NCI-H2227 (cell line): Measurements from ENCODE around the gene SURF1.
A peak's percentile ranks its signal among the peaks of the same experiment; 100 is the strongest.
"Not testable (repeated sequence)": the region's sequence is repeated elsewhere in the genome, so short reads cannot be mapped to it uniquely, and the experiment has no call there.

Source experiments
- DNase-seq: peaks from one replicate; lab custom pipeline; 2025; ENCODE audit not compliant: unreplicated experiment; lab: John Stamatoyannopoulos, UW

Gene SURF1

DNA sequence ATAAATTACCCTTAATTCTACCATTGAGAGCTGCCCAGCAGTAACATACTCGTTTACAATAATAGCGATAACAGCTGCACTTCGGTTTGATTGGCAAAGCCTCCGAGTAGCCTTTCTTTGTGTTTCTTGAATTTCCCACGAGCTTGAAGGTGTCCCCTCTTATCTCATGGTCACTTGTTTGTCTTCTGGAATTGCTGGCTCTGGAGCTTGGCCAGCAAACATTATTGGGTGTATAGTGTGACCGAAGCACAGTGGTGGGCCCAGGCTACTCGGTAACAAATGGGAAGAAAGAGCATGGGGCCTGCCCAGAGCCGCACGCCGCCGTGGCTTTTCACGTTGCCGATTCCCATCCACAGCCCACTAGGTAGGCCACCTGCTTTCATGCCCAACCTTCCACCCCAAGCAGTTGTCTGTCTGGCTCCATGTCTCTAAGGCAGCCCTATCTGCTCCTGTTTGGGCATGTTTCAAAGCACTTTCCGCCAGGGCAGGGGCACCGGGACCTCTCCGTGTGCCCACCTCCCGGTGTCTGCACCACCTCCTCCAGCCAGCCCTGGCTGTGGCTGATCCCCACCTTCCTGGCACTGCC is 28.5 kb upstream of the SURF1 start:
- no peak for DNase-seq

DNA sequence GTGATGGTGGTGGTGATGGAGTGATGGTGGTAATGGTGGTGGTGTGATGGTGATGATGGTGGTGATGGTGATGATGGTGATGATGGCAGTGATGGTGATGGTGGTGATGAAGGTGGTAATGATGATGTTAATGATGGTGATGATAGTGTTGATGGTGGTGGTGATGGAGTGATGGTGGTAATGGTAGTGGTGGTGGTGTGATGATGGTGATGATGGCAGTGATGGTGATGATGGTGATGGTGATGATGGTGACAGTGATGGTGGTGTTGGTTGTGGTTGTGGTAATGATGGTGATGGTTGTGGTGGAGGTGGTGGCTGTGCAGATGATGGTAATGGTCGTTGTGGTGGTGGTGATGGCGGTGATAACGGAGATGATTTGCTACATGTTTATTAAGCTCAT is 27.2 kb upstream of the SURF1 start:
- no peak for DNase-seq

DNA sequence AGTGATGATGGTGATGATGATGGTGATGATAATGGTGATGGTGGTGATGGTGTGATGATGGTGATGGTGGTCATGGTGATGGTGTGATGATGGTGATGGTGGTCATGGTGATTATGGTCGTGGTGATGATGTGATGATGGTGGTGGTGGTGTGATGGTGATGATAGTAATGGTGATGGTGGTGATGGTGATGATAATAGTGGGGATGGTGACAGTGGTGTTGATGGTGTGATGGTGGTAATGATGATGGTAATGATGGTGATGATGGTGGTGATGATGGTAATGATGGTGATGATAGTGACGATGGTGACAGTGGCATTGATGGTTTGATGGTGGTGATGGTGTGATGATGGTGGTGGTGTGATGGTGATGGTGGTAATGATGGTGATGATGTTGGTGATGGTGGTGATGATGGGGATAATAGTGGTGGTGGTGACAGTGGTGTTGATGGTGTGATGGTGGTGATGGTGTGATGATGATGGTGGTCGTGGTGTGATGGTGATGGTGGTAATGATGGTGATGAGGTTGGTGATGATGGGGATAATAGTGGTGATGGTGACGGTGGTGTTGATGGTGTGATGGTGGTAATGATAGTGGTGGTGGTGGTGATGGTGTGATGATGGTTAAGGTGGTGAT is 26.3 kb upstream of the SURF1 start:
- no peak for DNase-seq

DNA sequence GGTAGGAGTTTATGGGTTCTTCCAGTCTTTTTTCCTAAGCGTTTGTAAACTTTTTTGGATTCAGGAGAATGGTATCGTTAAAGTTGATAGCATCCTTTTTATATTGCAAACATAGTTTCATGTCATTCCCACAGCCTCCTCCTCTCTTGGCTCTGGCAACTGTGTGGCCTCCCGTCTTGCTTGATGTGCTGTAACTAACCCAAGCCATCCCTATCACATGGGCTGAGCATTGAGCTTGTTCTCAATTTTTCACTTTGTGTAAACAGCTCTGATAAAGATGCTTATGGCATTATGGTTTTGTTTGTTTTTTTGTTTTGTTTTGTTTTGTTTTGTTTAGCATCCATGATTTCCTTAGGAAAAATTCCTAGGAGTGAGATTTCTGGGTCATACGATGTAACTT is 24.4 kb upstream of the SURF1 start:
- DNase-seq: no peak

DNA sequence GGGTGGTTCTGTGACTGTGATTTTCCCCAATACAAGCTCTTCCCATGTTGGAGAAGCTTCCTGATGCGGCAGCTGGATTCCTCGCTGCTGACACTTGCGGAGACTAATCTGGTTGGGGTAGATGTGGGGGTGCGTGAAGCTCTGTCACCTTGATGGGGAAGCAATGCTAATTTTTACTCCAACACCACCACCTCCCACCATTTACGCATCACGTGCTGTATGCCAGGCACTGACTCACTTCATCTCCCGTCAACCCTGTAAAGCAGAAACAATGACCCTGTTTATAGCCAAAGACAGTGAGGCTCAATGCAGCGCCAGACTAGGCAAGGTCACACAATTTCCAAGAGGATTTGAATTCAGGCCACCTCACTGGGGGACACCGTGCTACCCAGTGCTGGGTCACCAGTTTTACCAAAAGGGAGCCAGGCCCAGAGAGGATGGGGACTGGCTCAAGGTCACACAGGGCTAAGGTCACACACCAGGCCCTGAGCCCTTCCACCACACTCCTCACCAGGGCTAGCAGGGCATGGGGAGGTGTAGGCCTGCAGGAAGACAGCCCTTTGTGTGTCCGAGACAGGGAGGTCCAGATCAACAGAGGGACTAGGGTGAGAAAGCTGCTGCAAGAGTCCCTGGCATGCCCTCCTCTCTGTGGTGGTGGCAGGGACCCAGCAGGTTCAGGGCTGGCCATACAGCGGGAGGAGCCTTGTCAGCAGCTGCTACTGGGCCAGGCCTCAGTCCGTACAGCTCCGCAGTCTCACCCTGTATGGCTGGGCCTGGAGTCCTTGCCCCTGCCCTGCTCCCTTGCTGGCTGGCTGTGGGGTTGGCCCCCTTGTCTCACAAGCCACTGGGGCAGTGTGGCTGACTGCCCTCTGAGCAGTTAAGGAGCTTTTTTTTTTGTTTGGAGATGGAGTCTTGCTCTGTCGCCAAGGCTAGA is 23.1 kb upstream of the SURF1 start:
- no peak for DNase-seq

DNA sequence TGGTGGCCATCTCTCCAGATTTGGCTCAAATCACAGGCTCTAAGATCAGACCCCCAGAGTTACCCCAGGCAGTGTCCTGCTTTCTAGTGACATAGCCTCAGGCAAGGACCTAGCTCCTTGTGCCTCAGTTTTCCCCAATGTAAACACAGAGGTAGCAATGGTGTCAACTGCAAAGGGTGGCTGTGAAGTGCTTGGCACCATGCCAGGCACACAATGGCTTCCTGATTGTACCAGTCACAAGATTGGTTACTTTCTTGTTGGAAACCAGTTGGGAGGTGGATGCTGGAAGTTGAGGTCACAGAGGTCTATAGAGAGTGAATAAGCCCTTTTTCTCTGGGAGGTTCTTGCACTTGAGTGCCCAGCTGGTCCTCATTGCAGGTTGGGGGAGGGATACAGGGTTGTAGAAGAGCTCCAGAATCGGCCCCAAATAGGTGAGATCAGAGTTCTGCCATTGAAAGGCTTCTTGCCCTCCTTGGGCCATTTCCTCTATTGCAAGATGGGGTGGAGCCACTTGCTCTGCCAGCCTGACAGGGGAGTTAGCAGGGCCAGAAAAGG is 22.2 kb upstream of the SURF1 start:
- no peak for DNase-seq

DNA sequence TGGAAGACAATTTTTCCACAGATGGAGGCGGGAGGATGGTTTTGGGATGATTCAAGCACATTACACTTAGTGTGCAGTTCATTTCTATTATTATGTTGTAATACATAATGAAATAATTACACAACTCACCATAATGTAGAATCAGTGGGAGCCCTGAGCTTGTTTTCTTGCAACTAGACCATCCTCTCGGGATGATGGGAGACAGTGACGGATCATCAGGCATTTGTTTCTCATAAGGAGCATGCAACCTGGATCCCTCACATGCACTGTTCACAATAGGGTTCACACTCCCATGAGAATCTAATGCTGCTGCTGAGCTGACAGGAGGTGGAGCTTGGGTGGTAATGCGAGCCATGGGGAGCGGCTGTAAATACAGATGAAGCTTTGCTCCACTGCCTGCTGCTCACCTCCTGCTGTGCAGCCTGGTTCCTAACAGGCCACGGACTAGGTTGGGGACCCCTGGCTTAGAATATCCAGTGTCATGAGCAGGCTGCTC is 21.5 kb upstream of the SURF1 start:
- DNase-seq: no peak

DNA sequence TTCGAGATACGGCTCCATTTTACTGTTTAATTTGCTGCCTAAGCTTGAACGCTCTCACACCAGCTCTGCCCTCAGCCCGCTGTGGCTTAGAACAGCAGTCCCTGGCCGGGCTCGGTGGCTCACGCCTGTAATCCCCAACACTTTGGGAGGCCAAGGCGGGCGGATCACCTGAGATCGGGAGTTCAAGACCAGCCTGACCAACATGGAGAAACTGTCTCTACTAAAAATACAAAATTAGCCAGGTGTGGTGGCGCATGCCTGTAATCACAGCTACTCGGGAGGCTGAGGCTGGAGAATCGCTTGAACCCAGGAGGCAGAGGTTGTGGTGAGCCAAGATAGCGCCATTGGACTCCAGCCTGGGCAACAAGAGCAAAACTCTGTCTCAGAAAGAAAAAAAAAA is 21.0 kb upstream of the SURF1 start:
- not testable (repeated sequence) for DNase-seq

DNA sequence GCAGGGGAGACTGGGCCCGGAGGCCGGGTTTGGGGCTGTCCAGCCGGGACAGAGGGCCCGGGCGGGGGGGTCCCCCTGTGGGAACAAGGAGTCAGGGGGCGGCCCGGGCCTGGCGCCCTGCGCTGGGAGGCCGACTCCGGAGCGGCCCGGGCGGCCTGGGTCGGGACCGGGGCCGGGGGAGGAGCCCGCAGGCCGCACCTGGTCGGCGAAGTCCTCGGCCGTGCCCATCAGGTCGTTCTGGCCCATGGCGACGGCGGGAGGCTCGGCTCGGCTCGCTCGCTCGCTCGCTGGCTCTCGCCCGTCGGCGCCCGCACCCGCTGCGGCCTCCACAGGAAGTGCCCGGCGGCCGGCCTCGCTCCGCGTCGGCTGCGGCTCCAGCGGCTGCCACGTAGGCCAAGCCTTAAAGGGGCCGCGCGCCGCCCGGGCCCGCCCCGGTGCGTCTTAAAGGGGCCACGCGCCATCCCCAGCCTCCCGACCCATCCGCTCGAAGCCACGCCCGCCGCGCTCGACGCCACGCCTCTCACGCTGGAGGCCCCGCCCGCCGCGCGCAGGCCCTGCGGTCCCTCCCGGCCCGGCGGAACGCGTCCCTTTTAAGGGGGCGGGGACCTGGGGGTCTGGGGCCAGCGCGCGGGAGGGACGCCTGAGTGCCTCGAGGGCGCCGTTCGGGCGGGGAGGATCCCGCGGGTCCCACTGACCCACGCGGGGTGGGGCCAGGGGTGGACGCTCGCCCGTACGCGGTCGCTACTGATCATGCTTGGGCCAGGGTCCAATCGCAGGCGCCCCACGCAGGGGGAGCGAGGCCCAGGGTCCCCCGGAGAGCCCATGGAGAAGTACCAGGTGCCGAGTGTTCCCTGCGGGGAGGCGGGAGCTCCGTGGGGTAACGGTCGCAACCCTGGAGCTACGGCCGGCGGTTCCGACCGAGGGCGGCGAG is 19.7 kb upstream of the SURF1 start, which contains the start of the genes STKLD1 and SURF4:
TSS of gene STKLD1 (plus strand) at position 643 of the 931 bp plus-strand sequence. CDS start at position 751, 108 bp downstream.
TSS of gene SURF4 (minus strand) at position 337 of the 931 bp plus-strand sequence. CDS start at position 246, 91 bp downstream.
- peak; percentile 95 for DNase-seq

DNA sequence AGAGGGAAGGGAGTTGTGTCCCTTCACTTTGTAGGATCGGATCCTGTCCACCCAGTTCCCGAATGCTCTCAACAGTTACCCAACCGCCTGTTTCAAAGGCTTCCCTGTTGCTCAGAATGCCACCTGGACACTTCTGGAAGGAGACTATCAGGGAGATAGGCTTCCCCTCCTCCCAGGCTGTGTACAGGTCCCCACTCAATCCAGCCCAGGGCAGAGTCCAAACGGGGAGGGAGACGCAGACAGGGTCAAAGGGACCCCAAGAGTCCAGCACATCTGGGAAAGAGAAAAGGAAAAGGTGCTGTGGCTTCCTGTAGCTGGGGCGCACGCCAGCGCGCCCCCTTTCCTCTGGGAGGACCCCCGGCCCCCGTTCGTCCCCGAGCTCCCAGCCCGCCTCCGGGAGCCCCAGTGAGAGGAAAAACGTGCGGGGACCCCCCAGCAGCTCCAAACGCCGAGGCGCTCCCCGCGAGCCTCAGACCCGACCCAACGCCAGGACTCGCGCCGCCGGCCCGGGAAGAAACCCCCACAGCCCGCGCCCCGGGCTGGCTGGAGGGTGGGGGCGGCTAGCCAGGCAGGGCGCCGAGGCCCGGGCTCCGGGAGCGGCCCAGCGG is 18.9 kb upstream of the SURF1 start:
- peak; percentile 33 for DNase-seq

DNA sequence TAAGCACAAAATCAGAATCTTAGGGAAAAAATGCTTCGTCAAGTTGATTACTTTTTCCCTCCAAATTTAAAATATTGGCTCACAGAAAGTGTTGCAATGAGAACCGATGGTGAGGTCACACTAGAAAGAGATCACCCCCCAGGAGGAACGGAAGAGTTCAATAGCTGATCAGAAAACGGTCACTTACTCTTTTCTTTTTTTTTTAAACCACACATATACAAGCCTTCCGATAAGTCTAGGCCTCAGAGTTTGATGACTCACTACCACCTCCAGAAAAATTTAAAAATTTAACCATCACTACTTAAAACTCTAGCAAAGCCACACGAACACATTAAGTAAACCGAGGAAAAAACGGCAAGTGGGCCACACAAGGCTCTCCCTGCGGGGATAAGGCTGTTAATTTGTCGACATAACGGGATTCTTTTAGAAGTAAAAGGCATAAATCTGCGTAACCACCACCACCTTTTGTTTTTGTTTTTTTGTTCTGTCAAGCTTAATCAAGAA is 18.4 kb upstream of the SURF1 start:
- DNase-seq: no peak

DNA sequence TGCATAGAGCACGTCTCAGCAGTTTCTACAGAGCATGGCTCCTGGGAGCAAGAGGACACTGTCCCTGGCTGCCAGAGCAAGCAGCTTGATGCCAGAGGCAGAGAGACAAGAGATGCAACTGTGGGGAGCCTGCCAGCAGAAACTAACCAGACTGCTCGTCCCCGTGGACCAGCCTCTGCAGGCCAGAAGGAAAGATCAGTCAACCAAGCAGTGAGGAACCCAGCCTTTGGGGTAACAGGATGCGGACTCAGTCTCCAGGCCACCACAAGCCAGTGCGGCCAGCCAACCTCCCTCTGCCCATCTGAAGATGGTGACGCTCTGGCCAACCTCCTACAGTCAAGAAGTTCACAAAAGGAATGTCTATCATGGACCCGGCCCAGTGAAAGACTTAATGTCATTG is 15.9 kb upstream of the SURF1 start:
- no peak for DNase-seq

DNA sequence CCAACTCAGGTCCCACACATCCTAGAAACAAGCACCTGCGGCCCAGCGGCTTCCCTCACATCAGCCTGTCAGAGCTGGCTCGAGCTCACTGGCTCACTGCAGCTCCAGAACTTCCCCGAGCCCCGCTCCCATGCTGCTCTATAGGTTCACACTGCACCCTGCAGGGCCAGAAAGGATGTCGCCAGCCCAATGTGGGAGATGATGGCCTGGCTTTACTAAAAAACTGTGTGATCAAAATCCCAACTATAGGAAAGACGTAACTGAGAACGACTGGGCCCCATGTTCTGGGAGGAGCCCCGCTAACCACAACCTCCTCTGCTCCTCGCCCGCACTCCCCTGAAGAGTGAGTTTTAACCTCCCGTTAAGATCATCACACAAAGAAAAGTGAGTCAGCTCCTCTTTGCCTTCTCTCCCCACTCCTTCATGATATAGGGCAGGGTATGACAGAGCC is 15.0 kb upstream of the SURF1 start:
- no peak for DNase-seq

DNA sequence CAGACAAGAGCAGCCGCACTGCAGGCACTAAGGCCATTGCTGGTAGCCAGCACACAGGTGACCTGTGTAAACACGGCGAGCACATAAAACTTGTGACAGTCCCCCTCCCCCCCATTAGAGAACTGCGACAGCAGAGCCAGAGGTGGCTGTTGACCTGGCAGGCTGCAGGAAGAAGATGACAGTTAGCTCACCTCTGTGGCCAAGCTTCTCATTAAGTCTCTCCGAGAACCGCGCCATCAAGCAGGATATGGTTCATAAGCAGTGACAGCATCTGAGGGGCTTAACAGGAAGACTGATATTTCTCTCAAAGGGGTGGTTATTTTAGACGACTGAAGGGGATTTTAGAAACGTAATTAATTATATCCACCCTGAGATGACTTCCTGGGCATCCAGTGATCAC is 14.4 kb upstream of the SURF1 start:
- no peak for DNase-seq

DNA sequence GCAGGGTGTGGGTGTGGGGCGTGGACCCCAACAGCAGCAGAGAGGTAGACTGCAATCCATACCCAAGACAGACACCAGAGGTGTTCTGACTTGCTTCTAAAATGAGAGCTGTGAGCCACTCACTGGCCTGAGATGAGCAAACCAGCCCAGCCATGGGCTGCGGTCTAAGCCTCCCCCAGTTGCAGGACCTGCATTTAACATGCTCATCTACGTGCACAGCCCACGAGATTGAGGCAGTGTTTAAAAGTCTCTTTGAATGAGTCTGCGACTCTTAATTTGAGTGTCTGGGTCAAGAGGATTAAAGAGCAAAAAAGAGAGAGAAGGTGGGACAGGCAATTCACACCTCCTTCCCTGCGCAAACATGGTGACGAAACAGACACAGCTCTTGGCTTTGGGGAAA is 13.6 kb upstream of the SURF1 start:
- DNase-seq: no peak

DNA sequence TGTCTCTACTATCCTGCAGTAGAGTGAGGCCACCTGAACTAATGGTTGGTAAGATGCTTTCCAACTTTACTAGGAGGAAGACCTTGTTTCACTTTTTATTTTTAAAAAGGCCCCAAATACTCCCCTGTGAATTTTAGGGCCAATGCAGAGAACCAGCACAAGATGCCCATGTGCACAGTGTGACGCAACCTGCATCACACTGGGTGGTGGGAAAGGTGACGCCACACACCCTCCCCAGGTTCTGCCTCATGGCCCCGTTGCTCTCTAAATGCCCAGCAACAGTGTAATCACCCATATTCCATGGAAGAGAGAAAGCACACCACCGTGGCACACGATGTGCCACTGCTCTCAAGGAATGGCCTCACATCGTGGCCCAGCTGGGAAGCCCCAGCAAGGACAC is 13.1 kb upstream of the SURF1 start:
- no peak for DNase-seq

DNA sequence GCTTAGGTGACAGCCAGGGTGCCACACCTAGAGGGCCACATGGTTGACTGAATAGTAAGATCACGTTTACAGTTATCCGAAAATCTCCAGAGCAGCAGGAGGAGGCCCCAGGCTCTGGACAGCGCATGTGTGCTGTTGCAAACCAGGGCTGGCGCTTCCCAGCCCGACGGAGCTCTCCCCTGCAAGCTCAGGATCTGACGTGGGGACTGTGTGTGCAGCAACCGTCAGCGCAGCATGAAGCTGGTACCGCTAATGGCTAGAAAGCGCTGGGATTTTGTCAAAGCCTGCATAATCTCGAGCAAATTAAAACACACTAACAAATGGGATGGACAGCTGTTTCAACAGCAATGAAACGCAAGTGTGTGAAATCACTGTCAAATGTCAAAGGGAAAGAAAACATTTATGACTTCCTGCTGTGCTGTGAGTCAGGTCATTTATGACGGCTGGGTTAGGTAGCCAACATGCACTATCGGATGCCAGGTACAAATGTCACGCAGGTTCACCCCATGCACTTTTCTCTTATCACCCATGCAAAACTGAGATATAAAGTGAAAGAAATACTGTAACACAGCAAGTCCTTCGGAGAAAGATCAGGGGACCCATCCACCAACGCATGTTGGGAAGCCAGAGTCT is 12.1 kb upstream of the SURF1 start:
- DNase-seq: peak; percentile 9

DNA sequence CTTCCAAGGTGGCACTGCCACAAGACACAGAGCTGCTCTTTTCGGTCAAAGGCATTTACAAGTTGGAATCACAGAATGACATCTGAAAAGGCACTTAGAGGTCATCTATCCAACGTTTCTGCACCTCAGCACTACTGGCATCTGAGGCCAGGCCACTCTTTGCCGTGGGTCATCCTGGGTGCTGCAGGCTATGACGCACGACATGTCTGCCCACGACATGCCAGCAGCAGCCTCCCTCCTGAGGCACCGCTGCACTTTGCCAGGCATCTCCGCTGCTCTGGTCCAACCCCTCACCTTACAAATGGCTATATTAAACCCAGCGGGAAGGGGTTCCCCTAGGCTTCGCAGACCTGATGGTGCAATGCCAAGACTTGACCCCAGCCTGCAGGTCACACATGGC is 11.5 kb upstream of the SURF1 start:
- DNase-seq: no peak

DNA sequence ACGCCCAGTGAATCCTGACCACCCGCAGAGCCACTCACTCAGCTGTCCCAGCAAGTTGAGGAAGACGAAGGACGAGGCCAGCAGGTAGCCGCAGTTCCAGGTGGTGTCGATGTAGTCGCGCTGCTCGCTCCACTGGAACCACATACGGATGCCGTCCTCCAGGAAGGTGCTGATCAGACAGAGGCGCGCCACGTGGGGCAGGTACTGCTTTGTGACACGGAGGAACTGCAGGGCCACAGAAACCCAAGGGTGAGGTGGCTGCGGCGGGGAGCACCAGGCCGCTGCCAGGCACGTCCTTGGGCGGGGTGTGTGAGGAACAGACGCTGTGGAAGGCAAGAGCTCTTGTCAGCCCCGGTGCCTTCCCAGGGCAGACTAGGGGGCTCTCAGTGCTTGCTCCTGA is 10.9 kb upstream of the SURF1 start:
- DNase-seq: no peak
